ENCODE measurements around the gene ARHGAP8. TPM values are rescaled to one million over a fixed set of nuclear protein-coding genes. Genes with fewer than 3 reads are reported as not detected.

ARHGAP8 gene
- polyA plus RNA-seq, 3 donors, result 0.03 TPM; not detected in 2

- no peak for DNase-seq
- Mint-ChIP-seq H3K27me3 (ENCODE audit: low read depth in 3 of 3) (peaks cover 1 to 6% (median 2%) of the 10 kb centered on the region in 3 donors), H3K4me3 (no peak overlapping the region)
Observed at GRCh38 chr22:44895296-44896055, 143.1 kb downstream of the ARHGAP8 start.

GRCh38 chr22:44898236-44898635 is 145.9 kb downstream of the ARHGAP8 start:
- Histone ChIP-seq H3K4me1 (ENCODE audit: control insufficient read depth in 1 of 2, insufficient read depth in 2 of 2, low read length in 2 of 2) (no peaks in the 10 kb centered on the region), H3K4me3 (replicated peaks in 1 of 3; ENCODE audit: low read depth in 2 of 3, low read length in 3 of 3) (no peak overlapping the region), H3K36me3 (replicated peaks in 1 of 2; ENCODE audit: control insufficient read depth in 1 of 2, insufficient read depth in 2 of 2, low read length in 2 of 2) (no peaks in the 10 kb centered on the region), H3K27ac (ENCODE audit: low read depth in 1 of 2, low read length in 2 of 2) (no peak overlapping the region), H3K9me3 (replicated peaks in 1 of 2; ENCODE audit: control insufficient read depth in 1 of 2, insufficient read depth in 1 of 2, low read length in 2 of 2) (peaks cover 21 to 25% of the 10 kb centered on the region in 2 donors), H2AFZ (ENCODE audit: insufficient read depth, low read depth, low read length, poor library complexity, severe bottlenecking) (no peak overlapping the region), H3K4me2 (replicated peaks; ENCODE audit: extremely low read depth, low read length, poor library complexity, severe bottlenecking) (no peak overlapping the region), H3K9ac (ENCODE audit: insufficient read depth, low read length, poor library complexity, severe bottlenecking) (no peak overlapping the region), H3K27me3 (ENCODE audit: control insufficient read depth in 2 of 2, insufficient read depth in 2 of 2, low read length in 2 of 2) (peaks cover 0 to 2% of the 10 kb centered on the region in 2 donors), H3K79me2 (ENCODE audit: insufficient read depth, low read length) (no peaks in the 10 kb centered on the region), H4K20me1 (ENCODE audit: insufficient read depth, low read length) (no peaks in the 10 kb centered on the region)
- H3K27ac Mint-ChIP-seq, result no peak overlapping the region
- H3K4me1 Mint-ChIP-seq, result no peaks in the 10 kb centered on the region
- H3K4me3 Mint-ChIP-seq, result no peak overlapping the region
- 100% methylated on average over 3 of the region's 6 CpGs for WGBS (ENCODE audit: insufficient coverage)
- DNase-seq, result no peak
- intact Hi-C loops (cut with micrococcal nuclease), result no loop called here
- peaks cover 23 to 35% (median 30%) of the 10 kb centered on the region in 7 donors for H3K9me3 Mint-ChIP-seq
- H3K27me3 Mint-ChIP-seq (ENCODE audit: low read depth in 3 of 3), result peaks cover 4 to 9% (median 6%) of the 10 kb centered on the region in 3 donors
- TF ChIP-seq CTCF (IDR thresholded peaks at IDR 0.05), result no peak
- no peaks in the 10 kb centered on the region for H3K36me3 Mint-ChIP-seq

More at GRCh38 chr22:44895296-44896055, 143.1 kb downstream of the ARHGAP8 start:
- WGBS (ENCODE audit: insufficient coverage), result 71% methylated on average over 20 of the region's 23 CpGs
- H3K9me3 Mint-ChIP-seq, result peaks cover 1 to 13% (median 10%) of the 10 kb centered on the region in 7 donors
- no peak overlapping the region for H3K4me3 ChIP-seq (replicated peaks in 1 of 3; ENCODE audit: low read depth in 2 of 3, low read length in 3 of 3)
- no peak overlapping the region for H3K27ac Mint-ChIP-seq
- no peak overlapping the region for H2AFZ ChIP-seq (ENCODE audit: insufficient read depth, low read depth, low read length, poor library complexity, severe bottlenecking)
- peaks cover 3% of the 10 kb centered on the region in 2 donors for H3K9me3 ChIP-seq (replicated peaks in 1 of 2; ENCODE audit: control insufficient read depth in 1 of 2, insufficient read depth in 1 of 2, low read length in 2 of 2)
- no peak for TF ChIP-seq CTCF (IDR thresholded peaks at IDR 0.05)
- H3K36me3 Mint-ChIP-seq, result no peaks in the 10 kb centered on the region
- no peaks in the 10 kb centered on the region for H3K27me3 ChIP-seq (ENCODE audit: control insufficient read depth in 2 of 2, insufficient read depth in 2 of 2, low read length in 2 of 2)
- no peaks in the 10 kb centered on the region for H3K4me1 Mint-ChIP-seq
- no peak overlapping the region for H3K4me2 ChIP-seq (replicated peaks; ENCODE audit: extremely low read depth, low read length, poor library complexity, severe bottlenecking)
- no peak overlapping the region for H3K9ac ChIP-seq (ENCODE audit: insufficient read depth, low read length, poor library complexity, severe bottlenecking)
- H4K20me1 ChIP-seq (ENCODE audit: insufficient read depth, low read length), result no peaks in the 10 kb centered on the region
- no peaks in the 10 kb centered on the region for H3K36me3 ChIP-seq (replicated peaks in 1 of 2; ENCODE audit: control insufficient read depth in 1 of 2, insufficient read depth in 2 of 2, low read length in 2 of 2)
- no peak overlapping the region for H3K27ac ChIP-seq (ENCODE audit: low read depth in 1 of 2, low read length in 2 of 2)
- intact Hi-C loops (cut with micrococcal nuclease), result no loop called here
- no peaks in the 10 kb centered on the region for H3K79me2 ChIP-seq (ENCODE audit: insufficient read depth, low read length)
- H3K4me1 ChIP-seq (ENCODE audit: control insufficient read depth in 1 of 2, insufficient read depth in 2 of 2, low read length in 2 of 2), result no peaks in the 10 kb centered on the region

Data from CD14-positive monocyte (primary cell).